DND-41 (cell line): ENCODE results near the gene STPG4.

ENCODE experiments used
- CTCF ChIP-seq: IDR thresholded peaks from 2 replicates; pipeline ENCODE4 v1.5.1; 2012; ENCODE audit warnings: borderline replicate concordance, low read length, moderate library complexity, mild to moderate bottlenecking; ENCODE audit not compliant: poor library complexity, severe bottlenecking; ENCODE audit errors: extremely low read depth
- EZH2 ChIP-seq: IDR thresholded peaks from 3 replicates; pipeline ENCODE4 v1.6.1; 2012; ENCODE audit warnings: borderline replicate concordance, low read depth, mild to moderate bottlenecking, moderate library complexity, low read length, inconsistent platforms; ENCODE audit not compliant: severe bottlenecking

GRCh38 chr2:47133046-47133445, 22.1 kb downstream of the STPG4 start:
- no peak for TF ChIP-seq EZH2
- TF ChIP-seq CTCF = no peak
